RWPE2 (cell line): ENCODE measurements around the gene OR10W1.

ENCODE experiments used
- ATAC-seq: fragments of 200-7000 bp; cut with Tn5 transposase; 3 replicates; pipeline ENCODE4 v1.9.1; 2021; ENCODE audit warnings: low read depth
- DNase-seq: peaks from one replicate; pipeline ENCODE4 v3.0.0-alpha.2; 2020; ENCODE audit warnings: low spot score
- H3K27ac ChIP-seq: fragments of 450-650 bp; 2 replicates; pipeline ENCODE4 v1.5.1; 2017; ENCODE audit warnings: mild to moderate bottlenecking; ENCODE audit not compliant: poor library complexity, severe bottlenecking
- H3K27me3 ChIP-seq: fragments of 250-450 bp; sonication (Bioruptor Pico); 2 replicates; pipeline ENCODE4 v1.5.1; 2021; ENCODE audit warnings: mild to moderate bottlenecking, moderate library complexity; ENCODE audit not compliant: insufficient read depth, poor library complexity, severe bottlenecking
- H3K36me3 ChIP-seq: fragments of 250-450 bp; sonication (Bioruptor Pico); 2 replicates; pipeline ENCODE4 v1.5.1; 2020; ENCODE audit warnings: low read depth, mild to moderate bottlenecking, moderate library complexity
- H3K4me1 ChIP-seq: fragments of 250-450 bp; sonication (Bioruptor Pico); 2 replicates; pipeline ENCODE4 v1.5.1; 2021; ENCODE audit warnings: mild to moderate bottlenecking, moderate library complexity; ENCODE audit not compliant: insufficient read depth, poor library complexity, severe bottlenecking
- H3K4me3 ChIP-seq: fragments of 250-450 bp; sonication (Bioruptor Pico); 2 replicates; pipeline ENCODE4 v1.5.1; 2021; ENCODE audit warnings: mild to moderate bottlenecking, moderate library complexity; ENCODE audit not compliant: severe bottlenecking
- H3K9me3 ChIP-seq: fragments of 250-450 bp; sonication (Bioruptor Pico); 2 replicates; pipeline ENCODE4 v1.5.1; 2021; ENCODE audit warnings: mild to moderate bottlenecking, moderate library complexity; ENCODE audit not compliant: severe bottlenecking
- CTCF ChIP-seq: fragments of 450-650 bp; IDR thresholded peaks from one replicate; pipeline ENCODE4 v1.5.1; 2017; ENCODE audit warnings: mild to moderate bottlenecking, moderate library complexity; ENCODE audit not compliant: poor library complexity, severe bottlenecking

Gene OR10W1

GRCh38 chr11:58254936-58255335 lies 13.1 kb downstream of the OR10W1 start:
- DNase-seq (no peak), ATAC-seq (no peak)
- Histone ChIP-seq H3K27me3 (no peaks in the 10 kb centered on the region), H3K9me3 (no peaks in the 10 kb centered on the region), H3K4me1 (no peaks in the 10 kb centered on the region), H3K4me3 (no peak overlapping the region), H3K36me3 (no peaks in the 10 kb centered on the region), H3K27ac (no peak overlapping the region)
- TF ChIP-seq CTCF: no peak

GRCh38 chr11:58243954-58244353 lies 24.1 kb downstream of the OR10W1 start:
- Histone ChIP-seq H3K27ac (no peak overlapping the region), H3K27me3 (peaks cover 3% of the 10 kb centered on the region), H3K36me3 (no peaks in the 10 kb centered on the region), H3K4me1 (no peaks in the 10 kb centered on the region), H3K4me3 (no peak overlapping the region), H3K9me3 (no peaks in the 10 kb centered on the region)
- DNase-seq (no peak), ATAC-seq (no peak)
- TF ChIP-seq CTCF: no peak

GRCh38 chr11:58227956-58228615 lies 40.0 kb downstream of the OR10W1 start:
- Histone ChIP-seq H3K27me3 (peaks cover 3% of the 10 kb centered on the region), H3K27ac (no peak overlapping the region), H3K36me3 (no peaks in the 10 kb centered on the region), H3K4me3 (no peak overlapping the region), H3K4me1 (no peaks in the 10 kb centered on the region), H3K9me3 (no peaks in the 10 kb centered on the region)
- ATAC-seq (no peak), DNase-seq (no peak)
- TF ChIP-seq CTCF: no peak

- no peak overlapping the region for H3K4me3 ChIP-seq
- TF ChIP-seq CTCF: no peak
- no peaks in the 10 kb centered on the region for H3K9me3 ChIP-seq
- DNase-seq (no peak), ATAC-seq (no peak)
- no peaks in the 10 kb centered on the region for H3K27me3 ChIP-seq
- no peaks in the 10 kb centered on the region for H3K4me1 ChIP-seq
- H3K36me3 ChIP-seq: no peaks in the 10 kb centered on the region
- H3K27ac ChIP-seq: no peak overlapping the region
Measured at GRCh38 chr11:58222721-58223120, 45.3 kb downstream of the OR10W1 start.
